ENCODE data around the gene RHBDL3.

RHBDL3 gene

GRCh38 chr17:32267690-32268205 is 2.1 kb downstream of the RHBDL3 start:
- no peak for DNase-seq

DNA sequence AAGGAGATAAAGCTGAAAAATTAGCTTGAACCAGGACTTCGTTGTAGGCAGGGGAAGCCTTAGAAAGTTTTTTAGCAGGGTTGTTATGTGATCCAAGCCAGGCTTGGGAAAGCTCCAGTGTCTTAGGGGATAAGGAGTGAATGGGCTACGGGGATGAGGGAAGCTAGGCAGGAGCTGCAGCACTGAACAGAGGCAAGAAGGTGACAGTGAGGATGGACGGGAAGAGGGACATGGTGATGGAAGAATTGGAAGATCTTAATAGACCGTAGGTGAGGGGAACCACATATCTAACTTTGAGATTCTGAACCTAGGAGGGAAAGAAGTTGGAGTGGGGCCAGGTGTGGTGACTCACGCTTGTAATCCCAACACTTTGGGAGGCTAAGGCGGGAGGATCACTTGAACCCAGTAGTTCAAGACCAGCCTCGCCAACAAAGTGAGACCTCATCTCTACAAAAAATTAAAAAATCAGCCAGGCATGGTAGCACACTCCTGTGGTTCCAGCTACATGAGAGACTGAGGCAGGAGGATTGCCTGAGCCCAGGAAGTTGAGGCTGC is 3.2 kb downstream of the RHBDL3 start:
- no peak for DNase-seq

- DNase-seq, result no peak
Measured at GRCh38 chr17:32269377-32269776, 3.7 kb downstream of the RHBDL3 start.

- no peak for DNase-seq
Measured at GRCh38 chr17:32271844-32272243, 6.2 kb downstream of the RHBDL3 start.

DNA sequence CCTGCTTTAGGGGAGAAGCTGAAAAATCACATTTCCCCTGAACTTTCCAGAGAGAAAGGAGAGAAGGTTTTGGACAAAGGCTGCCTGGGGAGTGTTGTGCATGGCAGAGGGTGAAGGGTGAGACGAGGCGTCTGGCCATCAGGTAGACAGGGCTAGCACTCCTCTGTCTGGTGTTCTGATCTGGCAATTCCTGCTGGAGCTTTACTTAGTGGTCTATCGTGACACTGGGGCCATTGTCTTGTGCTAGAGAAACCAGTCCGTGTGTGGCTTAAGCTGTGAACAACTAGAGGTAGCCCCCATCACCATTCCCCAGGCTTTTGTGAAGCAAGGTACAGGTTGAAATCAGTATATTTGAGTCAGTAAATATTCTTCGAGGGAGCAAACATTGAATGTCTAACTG is 8.5 kb downstream of the RHBDL3 start:
- no peak for DNase-seq

- no peak for DNase-seq
Measured at GRCh38 chr17:32274643-32275042, 9.0 kb downstream of the RHBDL3 start.

DNA sequence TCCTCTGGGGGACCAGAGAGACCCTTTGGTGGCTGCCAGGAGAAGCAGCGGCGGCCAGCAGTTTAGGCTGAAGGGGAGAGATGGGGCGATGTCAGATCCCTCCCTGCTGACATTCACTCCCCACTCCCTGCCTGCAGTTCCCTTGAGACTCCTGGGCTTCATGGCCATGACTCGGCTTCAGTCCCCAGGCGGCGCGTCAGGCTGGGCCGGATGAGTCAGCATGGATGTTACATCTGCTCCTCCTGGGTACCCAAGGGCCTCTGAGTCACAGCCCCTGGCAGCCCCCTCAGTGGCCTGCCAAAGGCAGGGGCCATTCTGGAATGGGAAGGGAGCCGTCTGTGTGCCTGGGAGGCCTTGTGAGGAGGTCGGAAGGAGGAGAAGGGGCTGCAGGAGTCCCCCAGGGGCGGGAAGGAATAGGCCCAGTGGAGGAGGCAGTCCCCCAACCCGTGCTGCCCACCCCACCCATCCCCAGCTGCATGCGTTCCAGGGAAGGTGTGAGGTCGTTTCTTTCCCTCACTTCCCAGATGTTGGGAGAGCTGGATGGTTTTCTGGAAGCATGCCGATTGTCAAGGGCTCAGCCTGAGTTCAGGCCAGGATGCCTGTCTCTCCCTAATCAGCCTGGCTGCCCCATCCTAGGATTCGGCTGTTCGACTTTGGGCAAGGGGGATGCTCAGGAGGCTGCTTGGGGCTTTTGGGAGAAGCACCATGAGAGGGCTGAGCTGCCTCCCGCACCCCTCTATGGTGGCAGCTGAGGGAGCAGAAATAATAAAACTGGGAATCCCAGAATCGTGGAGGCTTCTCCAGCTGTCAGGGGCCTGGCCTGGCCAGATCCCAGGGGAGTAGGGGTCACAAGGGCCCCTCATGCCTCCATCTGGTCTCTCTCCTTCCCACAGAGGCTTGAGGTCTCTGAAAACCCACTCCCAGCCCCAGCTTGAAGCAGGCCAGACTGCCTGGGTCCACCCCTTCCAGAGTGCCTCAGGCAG is 9.7 kb downstream of the RHBDL3 start:
- DNase-seq, result no peak

- no peak for DNase-seq
Measured at GRCh38 chr17:32276171-32276601, 10.6 kb downstream of the RHBDL3 start.

DNA sequence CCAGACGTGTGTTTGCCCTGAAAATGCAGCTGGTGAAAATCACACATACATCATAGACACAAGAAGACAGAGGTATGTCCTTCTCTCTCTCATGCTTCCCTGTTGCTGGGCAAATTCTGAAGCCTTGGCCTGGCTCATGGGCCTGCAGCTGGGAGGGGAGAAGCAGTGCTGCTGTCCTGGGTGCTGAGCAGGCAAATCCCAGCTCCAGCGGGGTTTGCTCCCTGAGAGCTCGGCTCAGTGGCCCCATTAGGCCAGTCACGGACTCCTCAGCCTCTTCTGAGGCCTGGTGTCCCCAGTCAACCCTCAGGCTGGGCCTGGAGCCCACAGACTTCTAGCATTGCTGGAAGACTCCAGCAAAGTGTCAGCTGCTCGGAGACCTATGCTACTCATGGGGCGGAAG is 11.7 kb downstream of the RHBDL3 start:
- DNase-seq, result no peak

GRCh38 chr17:32278815-32279214 is 13.2 kb downstream of the RHBDL3 start:
- no peak for DNase-seq

DNA sequence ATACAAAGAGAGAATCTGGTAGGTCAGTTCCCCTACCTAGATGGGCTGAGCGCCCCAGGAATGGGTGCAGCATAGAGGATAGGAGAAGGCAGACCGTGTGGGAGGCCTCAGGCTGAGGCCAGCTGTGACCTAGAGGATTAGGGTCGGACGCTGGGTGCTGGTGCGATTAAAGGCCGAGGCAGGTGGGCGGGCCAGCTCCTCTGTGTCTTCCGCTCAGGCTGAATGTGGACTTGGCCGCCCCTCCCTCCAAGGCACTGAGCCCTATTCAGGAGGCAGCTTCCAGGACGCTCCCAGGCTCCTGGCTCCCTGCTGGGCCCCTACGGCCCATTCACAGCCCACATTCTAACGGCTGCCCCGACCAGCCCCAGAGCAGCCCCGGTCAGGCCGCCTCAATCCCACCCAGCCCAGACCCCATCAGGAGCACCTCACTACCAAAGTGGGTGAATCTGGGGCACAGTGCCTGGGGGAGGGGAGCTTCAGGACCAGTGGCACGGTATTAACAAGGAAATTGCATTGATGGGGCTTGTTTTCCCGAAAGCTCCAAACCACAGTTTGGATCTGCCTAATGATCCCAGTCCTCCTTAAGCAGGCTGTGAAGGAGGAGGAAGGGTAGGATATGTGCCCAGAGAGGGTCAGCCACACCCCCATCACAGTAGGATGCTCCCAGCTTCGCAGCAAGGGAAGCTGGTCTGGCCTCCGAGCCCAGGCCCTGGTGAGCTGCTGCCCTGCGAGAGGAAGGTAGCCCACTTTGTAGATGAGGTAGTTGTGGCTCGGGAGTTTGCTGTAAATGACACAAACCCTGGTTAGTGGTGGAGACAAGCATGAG is 14.5 kb downstream of the RHBDL3 start:
- DNase-seq, result no peak

- no peak for DNase-seq
Measured at GRCh38 chr17:32281011-32281451, 15.4 kb downstream of the RHBDL3 start.

- DNase-seq, result no peak
Measured at GRCh38 chr17:32283745-32284201, 18.1 kb downstream of the RHBDL3 start.

DNA sequence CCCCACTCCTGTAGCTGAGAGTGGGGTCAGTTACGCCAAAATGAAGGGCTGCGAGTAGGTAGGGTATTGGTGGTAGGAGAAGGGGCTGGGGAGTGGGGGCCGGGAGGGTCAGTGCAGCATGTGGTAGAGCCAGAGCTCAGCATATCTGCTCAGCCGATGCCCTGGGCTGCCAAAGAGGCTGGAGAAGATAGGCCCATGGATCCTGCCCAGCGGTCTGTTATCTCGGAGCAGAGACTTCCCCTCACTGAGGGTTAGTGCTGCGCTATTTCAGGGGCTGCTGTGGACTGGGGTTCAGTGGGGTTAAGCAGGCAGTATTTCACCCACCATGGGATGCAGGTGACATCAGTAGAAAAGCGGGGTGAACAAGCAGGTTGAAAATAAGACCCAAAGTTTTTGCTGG is 19.7 kb downstream of the RHBDL3 start:
- DNase-seq, result no peak

DNA sequence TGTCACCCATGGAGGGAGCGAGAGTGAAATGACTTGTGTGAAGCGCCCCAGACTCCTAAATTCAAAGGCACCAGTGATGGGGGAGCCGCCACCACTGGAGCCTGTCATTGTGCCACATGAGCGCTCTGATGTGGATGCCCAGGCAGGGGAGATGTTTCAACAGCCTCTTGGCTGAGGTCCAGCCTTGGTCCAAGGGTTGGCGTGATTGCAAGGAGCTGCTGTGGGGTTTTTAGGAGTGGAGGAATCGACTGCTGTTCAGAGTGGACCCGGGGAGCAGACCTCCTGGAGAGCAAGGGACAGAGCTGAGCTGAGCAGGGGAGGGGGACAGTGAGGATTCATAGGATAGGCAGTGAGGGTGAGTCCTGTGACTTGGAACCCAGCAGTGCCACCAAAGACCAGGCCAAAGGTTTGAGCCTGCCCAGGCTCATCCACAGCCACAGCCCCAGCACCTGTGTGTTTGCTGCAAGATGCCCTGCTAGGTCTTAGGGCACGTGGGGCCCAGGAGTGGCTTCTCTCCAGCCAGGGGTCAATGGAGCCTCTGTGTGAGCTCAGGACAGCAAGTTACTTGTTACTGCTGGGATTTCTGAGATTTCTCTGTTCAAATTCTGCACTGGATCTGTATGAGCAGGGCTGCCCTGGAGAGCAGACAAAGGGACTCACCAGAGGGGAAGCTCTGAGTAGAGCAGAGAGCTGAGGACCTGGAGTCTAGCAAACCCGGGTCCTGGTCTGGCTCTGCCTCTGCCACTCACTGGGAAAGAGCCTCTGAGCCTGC is 20.3 kb downstream of the RHBDL3 start:
- no peak for DNase-seq

- no peak for DNase-seq
Measured at GRCh38 chr17:32286518-32286900, 20.9 kb downstream of the RHBDL3 start.

GRCh38 chr17:32287804-32288511 is 22.3 kb downstream of the RHBDL3 start:
- no peak for DNase-seq

- no peak for DNase-seq
Measured at GRCh38 chr17:32288615-32289014, 23.0 kb downstream of the RHBDL3 start.

- DNase-seq, result no peak
Measured at GRCh38 chr17:32289471-32290070, 23.9 kb downstream of the RHBDL3 start.

DNA sequence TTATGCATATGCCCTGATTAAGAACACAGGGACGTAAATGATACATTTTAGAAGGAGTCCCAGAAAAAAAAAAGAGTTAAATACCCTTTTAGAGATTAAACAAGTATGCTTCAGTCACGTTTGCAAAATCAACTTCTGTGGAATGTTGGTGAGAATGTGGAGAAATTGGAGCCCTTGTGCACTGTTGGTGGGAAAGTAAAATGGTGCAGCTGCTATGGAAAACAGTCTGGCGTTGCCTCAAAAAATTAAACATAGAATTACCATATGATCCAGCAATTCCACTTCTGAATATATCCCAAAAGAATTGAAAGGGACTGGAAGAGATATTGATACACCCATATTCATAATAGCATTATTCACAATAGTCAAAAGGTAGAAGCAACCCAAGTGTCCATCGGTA is 26.5 kb downstream of the RHBDL3 start:
- DNase-seq, result no peak

DNA sequence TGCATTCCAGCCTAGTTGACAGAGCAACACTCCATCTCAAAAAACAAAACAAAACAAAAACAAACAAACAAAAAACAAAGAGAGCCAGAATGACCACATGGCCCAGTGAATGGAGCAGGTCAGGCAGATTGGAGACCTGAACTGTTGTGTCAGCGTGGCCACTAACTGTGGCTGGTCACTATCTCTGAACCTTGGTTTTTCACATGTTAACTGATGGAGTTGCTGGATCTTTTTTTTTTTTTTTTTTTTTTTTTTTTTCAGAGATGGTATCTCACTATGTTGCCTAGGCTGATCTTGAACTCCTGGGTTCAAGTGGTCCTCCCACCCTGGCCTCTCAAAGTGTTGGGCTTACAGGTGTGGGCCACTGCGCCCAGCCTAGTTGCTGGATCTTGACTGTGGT is 31.8 kb downstream of the RHBDL3 start:
- no peak for DNase-seq
